Brain pericyte (primary cell): Measurements from ENCODE around the gene KIF3C.
"Not testable (repeated sequence)": the region's sequence is repeated elsewhere in the genome, so short reads cannot be mapped to it uniquely, and the experiment has no call there.

Source experiments
- DNase-seq: peaks from one replicate; pipeline ENCODE4 v3.0.0-alpha.2; 2012; ENCODE audit warnings: low read depth, low spot score

Gene KIF3C

GRCh38 chr2:25982273-25982967 is at the start of gene KIF3C:
KIF3C (minus strand) TSS chr2:25982497; CDS start chr2:25981917, 580 bp downstream.
- no peak for DNase-seq

GRCh38 chr2:26028083-26028482 is 45.8 kb upstream of the KIF3C start:
- DNase-seq: not testable (repeated sequence)

- DNase-seq: no peak
These were observed 43.2 kb upstream of the KIF3C start for GRCh38 chr2:26025509-26025908.

GRCh38 chr2:26024260-26024659 is 42.0 kb upstream of the KIF3C start:
- no peak for DNase-seq

GRCh38 chr2:26020231-26020640 is 37.9 kb upstream of the KIF3C start:
- DNase-seq: no peak

- peak; percentile 64 for DNase-seq
These were observed 36.1 kb upstream of the KIF3C start for GRCh38 chr2:26018184-26019055.

GRCh38 chr2:26017464-26018183 is 35.3 kb upstream of the KIF3C start:
- no peak for DNase-seq

- not testable (repeated sequence) for DNase-seq
These were observed 34.4 kb upstream of the KIF3C start for GRCh38 chr2:26016706-26017045.

GRCh38 chr2:26016012-26016705 is 33.9 kb upstream of the KIF3C start:
- DNase-seq: no peak

- no peak for DNase-seq
These were observed 31.4 kb upstream of the KIF3C start for GRCh38 chr2:26013668-26014067.

GRCh38 chr2:26011990-26012856 is 29.9 kb upstream of the KIF3C start:
- DNase-seq: no peak

- DNase-seq: no peak
These were observed 29.3 kb upstream of the KIF3C start for GRCh38 chr2:26011609-26011989.

- DNase-seq: no peak
These were observed 28.6 kb upstream of the KIF3C start for GRCh38 chr2:26010943-26011342.

GRCh38 chr2:26009567-26009963 is 27.3 kb upstream of the KIF3C start:
- no peak for DNase-seq

GRCh38 chr2:26008851-26009566 is 26.7 kb upstream of the KIF3C start:
- DNase-seq: no peak

- no peak for DNase-seq
These were observed 25.8 kb upstream of the KIF3C start for GRCh38 chr2:26008095-26008494.

GRCh38 chr2:26002632-26003310 is 20.5 kb upstream of the KIF3C start:
- DNase-seq: no peak

GRCh38 chr2:26001743-26002351 is 19.6 kb upstream of the KIF3C start:
- no peak for DNase-seq

- no peak for DNase-seq
These were observed 18.3 kb upstream of the KIF3C start for GRCh38 chr2:26000561-26001082.
